ENCODE results near the gene ATAT1.

The ATAT1 gene

GRCh38 chr6:30645989-30646388 is 19.3 kb downstream of the ATAT1 start:
- no peak overlapping the region for H3K18ac ChIP-seq (ENCODE audit: low read depth in 1 of 2, low read length in 2 of 2)
- no peak overlapping the region for H4K91ac ChIP-seq (ENCODE audit: low read length)
- H4K8ac ChIP-seq (ENCODE audit: low read length) = no peak overlapping the region
- DNase-seq = no peak
- no peak overlapping the region for H2BK12ac ChIP-seq (ENCODE audit: low read length in 2 of 2)
- no peak overlapping the region for H3K4me2 ChIP-seq (ENCODE audit: low read length, poor library complexity, severe bottlenecking)
- H3K27me3 ChIP-seq (ENCODE audit: control insufficient read depth in 1 of 2, insufficient read depth in 1 of 2, low read length in 2 of 2) = no peaks in the 10 kb centered on the region
- H3K4me3 ChIP-seq (ENCODE audit: insufficient read depth in 1 of 2, low read depth in 1 of 2, low read length in 2 of 2) = peak overlapping the region in 1 of 2 experiments; percentile 58
- peaks cover 35 to 51% of the 10 kb centered on the region in 2 experiments for H3K36me3 ChIP-seq (ENCODE audit: control insufficient read depth in 1 of 2, insufficient read depth in 2 of 2, low read depth in 1 of 2, low read length in 2 of 2)
- no peak overlapping the region for H3K23ac ChIP-seq (ENCODE audit: low read length in 2 of 2)
- peaks cover 3% of the 10 kb centered on the region for H3K4me1 ChIP-seq (ENCODE audit: control insufficient read depth, insufficient read depth, low read depth, low read length)
- H3K4ac ChIP-seq (ENCODE audit: low read depth in 1 of 2, low read length in 2 of 2) = no peak overlapping the region
- H3K79me1 ChIP-seq (replicated peaks; ENCODE audit: low read length, poor library complexity, severe bottlenecking) = peaks cover 37% of the 10 kb centered on the region
- no peak overlapping the region for H2AFZ ChIP-seq (ENCODE audit: low read depth, low read length)
- 93% methylated on average over 1 of the region's 1 CpG for WGBS
- H2AK5ac ChIP-seq (ENCODE audit: low read length, severe bottlenecking) = no peak overlapping the region
- H2BK5ac ChIP-seq (ENCODE audit: low read depth, low read length, poor library complexity, severe bottlenecking) = no peak overlapping the region
- no peak overlapping the region for H2BK120ac ChIP-seq (ENCODE audit: low read depth, low read length)
- H2BK15ac ChIP-seq (ENCODE audit: low read depth, poor library complexity, severe bottlenecking) = no peak overlapping the region
- no peak overlapping the region for H3K27ac ChIP-seq (ENCODE audit: low read length, poor library complexity, severe bottlenecking)
- H3K14ac ChIP-seq (ENCODE audit: low read length in 2 of 2) = no peak overlapping the region
- no peaks in the 10 kb centered on the region for H3K9me3 ChIP-seq (ENCODE audit: control insufficient read depth, low read length)
- peak overlapping the region; percentile 75 for H3K9ac ChIP-seq (ENCODE audit: low read length)

GRCh38 chr6:30646450-30647241 is 20.0 kb downstream of the ATAT1 start, which contains the start of gene C6orf136:
TSS of gene C6orf136 (plus strand) at chr6:30647133. CDS start at chr6:30647232, 99 bp downstream.
- Histone ChIP-seq H4K91ac (ENCODE audit: low read length) (peak within 1 kb of the TSS; percentile 80), H2BK5ac (ENCODE audit: low read depth, low read length, poor library complexity, severe bottlenecking) (peak within 1 kb of the TSS; percentile 97), H3K4me3 (ENCODE audit: insufficient read depth in 1 of 2, low read depth in 1 of 2, low read length in 2 of 2) (peak within 1 kb of the TSS; percentile 93 to 99), H3K9ac (ENCODE audit: low read length) (peak within 1 kb of the TSS; percentile 91), H3K4me2 (ENCODE audit: low read length, poor library complexity, severe bottlenecking) (peak within 1 kb of the TSS; percentile 68), H2BK15ac (ENCODE audit: low read depth, poor library complexity, severe bottlenecking) (peak within 1 kb of the TSS; percentile 33), H3K9me3 (ENCODE audit: control insufficient read depth, low read length) (no peaks in the 10 kb centered on the region), H2BK12ac (ENCODE audit: low read length in 2 of 2) (peak within 1 kb of the TSS in 1 of 2 experiments; percentile 45), H3K79me1 (replicated peaks; ENCODE audit: low read length, poor library complexity, severe bottlenecking) (peaks cover 32% of the 10 kb centered on the region), H3K4me1 (ENCODE audit: control insufficient read depth, insufficient read depth, low read depth, low read length) (peaks cover 3% of the 10 kb centered on the region), H3K23ac (ENCODE audit: low read length in 2 of 2) (peak within 1 kb of the TSS in 1 of 2 experiments; percentile 24), H3K36me3 (ENCODE audit: control insufficient read depth in 1 of 2, insufficient read depth in 2 of 2, low read depth in 1 of 2, low read length in 2 of 2) (peaks cover 34 to 51% of the 10 kb centered on the region in 2 experiments), H2AK5ac (ENCODE audit: low read length, severe bottlenecking) (no peak within 1 kb of the TSS), H3K18ac (ENCODE audit: low read depth in 1 of 2, low read length in 2 of 2) (peak within 1 kb of the TSS; percentile 87 to 97), H3K27me3 (ENCODE audit: control insufficient read depth in 1 of 2, insufficient read depth in 1 of 2, low read length in 2 of 2) (no peaks in the 10 kb centered on the region), H3K27ac (ENCODE audit: low read length, poor library complexity, severe bottlenecking) (peak within 1 kb of the TSS; percentile 84), H3K4ac (ENCODE audit: low read depth in 1 of 2, low read length in 2 of 2) (peak within 1 kb of the TSS; percentile 67 to 77), H3K14ac (ENCODE audit: low read length in 2 of 2) (peak within 1 kb of the TSS in 1 of 2 experiments; percentile 66), H2AFZ (ENCODE audit: low read depth, low read length) (peak within 1 kb of the TSS; percentile 83), H4K8ac (ENCODE audit: low read length) (peak within 1 kb of the TSS; percentile 93), H2BK120ac (ENCODE audit: low read depth, low read length) (peak within 1 kb of the TSS; percentile 78)
- peak; percentile 92 for DNase-seq
- 28% methylated on average over 22 of the region's 37 CpGs for WGBS

- WGBS = 1% methylated on average over 64 of the region's 78 CpGs
- H4K8ac ChIP-seq (ENCODE audit: low read length) = peak overlapping the region; percentile 93
- peak overlapping the region; percentile 78 for H2BK120ac ChIP-seq (ENCODE audit: low read depth, low read length)
- peaks cover 27% of the 10 kb centered on the region for H3K79me1 ChIP-seq (replicated peaks; ENCODE audit: low read length, poor library complexity, severe bottlenecking)
- peak; percentile 71 for DNase-seq
- H3K27ac ChIP-seq (ENCODE audit: low read length, poor library complexity, severe bottlenecking) = peak overlapping the region; percentile 84
- peak overlapping the region in 1 of 2 experiments; percentile 45 for H2BK12ac ChIP-seq (ENCODE audit: low read length in 2 of 2)
- H3K4me1 ChIP-seq (ENCODE audit: control insufficient read depth, insufficient read depth, low read depth, low read length) = peaks cover 3% of the 10 kb centered on the region
- no peak overlapping the region for H2AK5ac ChIP-seq (ENCODE audit: low read length, severe bottlenecking)
- H2AFZ ChIP-seq (ENCODE audit: low read depth, low read length) = peak overlapping the region; percentile 83
- H3K18ac ChIP-seq (ENCODE audit: low read depth in 1 of 2, low read length in 2 of 2) = peak overlapping the region; percentile 87 to 97
- H3K4ac ChIP-seq (ENCODE audit: low read depth in 1 of 2, low read length in 2 of 2) = peak overlapping the region; percentile 67 to 77
- H3K27me3 ChIP-seq (ENCODE audit: control insufficient read depth in 1 of 2, insufficient read depth in 1 of 2, low read length in 2 of 2) = no peaks in the 10 kb centered on the region
- peak overlapping the region in 1 of 2 experiments; percentile 66 for H3K14ac ChIP-seq (ENCODE audit: low read length in 2 of 2)
- peak overlapping the region; percentile 97 for H2BK5ac ChIP-seq (ENCODE audit: low read depth, low read length, poor library complexity, severe bottlenecking)
- peak overlapping the region; percentile 80 for H4K91ac ChIP-seq (ENCODE audit: low read length)
- peak overlapping the region; percentile 91 for H3K9ac ChIP-seq (ENCODE audit: low read length)
- H3K9me3 ChIP-seq (ENCODE audit: control insufficient read depth, low read length) = no peaks in the 10 kb centered on the region
- peaks cover 33 to 53% of the 10 kb centered on the region in 2 experiments for H3K36me3 ChIP-seq (ENCODE audit: control insufficient read depth in 1 of 2, insufficient read depth in 2 of 2, low read depth in 1 of 2, low read length in 2 of 2)
- peak overlapping the region; percentile 93 to 99 for H3K4me3 ChIP-seq (ENCODE audit: insufficient read depth in 1 of 2, low read depth in 1 of 2, low read length in 2 of 2)
- H3K4me2 ChIP-seq (ENCODE audit: low read length, poor library complexity, severe bottlenecking) = peak overlapping the region; percentile 68
- peak overlapping the region in 1 of 2 experiments; percentile 24 for H3K23ac ChIP-seq (ENCODE audit: low read length in 2 of 2)
- H2BK15ac ChIP-seq (ENCODE audit: low read depth, poor library complexity, severe bottlenecking) = peak overlapping the region; percentile 33
Measured at GRCh38 chr6:30647242-30648116, 20.8 kb downstream of the ATAT1 start.

Data from mesenchymal stem cell (in vitro differentiated cells and primary cell).